ENCODE measurements around the gene CELF4.

The CELF4 gene

GRCh38 chr18:37456395-37456794 is 109.2 kb downstream of the CELF4 start:
- Histone ChIP-seq H3K9me3 (ENCODE audit: control insufficient read depth, low read depth, low read length) (no peaks in the 10 kb centered on the region), H3K36me3 (ENCODE audit: control insufficient read depth, low read depth, low read length) (no peaks in the 10 kb centered on the region), H3K4me3 (ENCODE audit: low read length) (no peak overlapping the region), H3K4me1 (ENCODE audit: control insufficient read depth, low read depth, low read length) (no peaks in the 10 kb centered on the region), H3K27me3 (ENCODE audit: control insufficient read depth, insufficient read depth, low read length) (no peaks in the 10 kb centered on the region), H3K9ac (ENCODE audit: low read length) (no peak overlapping the region), H3K27ac (ENCODE audit: low read length) (no peak overlapping the region)

DNA sequence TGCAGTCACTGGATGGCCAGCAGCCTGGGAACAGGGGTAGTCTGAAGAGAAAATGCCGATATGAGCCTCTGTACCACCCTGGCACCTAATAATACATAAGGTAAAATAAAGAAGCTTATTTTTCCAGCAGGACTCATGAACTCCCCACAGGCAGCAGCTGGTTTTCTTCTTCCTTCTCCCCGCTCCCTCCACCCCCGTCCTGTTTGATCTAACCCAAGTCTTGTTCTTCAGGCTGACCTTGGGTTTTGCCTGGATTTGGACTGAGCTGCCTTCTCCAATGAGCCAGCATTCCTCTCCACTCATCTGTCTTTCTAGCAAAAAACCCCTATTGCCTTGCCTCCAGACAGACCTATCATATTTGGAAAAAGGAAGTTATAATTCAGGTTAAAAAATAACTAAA is 111.8 kb downstream of the CELF4 start:
- H3K9me3 ChIP-seq (ENCODE audit: control insufficient read depth, low read depth, low read length), result no peaks in the 10 kb centered on the region
- no peaks in the 10 kb centered on the region for H3K36me3 ChIP-seq (ENCODE audit: control insufficient read depth, low read depth, low read length)
- H3K27me3 ChIP-seq (ENCODE audit: control insufficient read depth, insufficient read depth, low read length), result no peaks in the 10 kb centered on the region
- H3K4me3 ChIP-seq (ENCODE audit: low read length), result no peak overlapping the region
- H3K9ac ChIP-seq (ENCODE audit: low read length), result no peak overlapping the region
- peaks cover 13% of the 10 kb centered on the region for H3K4me1 ChIP-seq (ENCODE audit: control insufficient read depth, low read depth, low read length)
- no peak overlapping the region for H3K27ac ChIP-seq (ENCODE audit: low read length)

DNA sequence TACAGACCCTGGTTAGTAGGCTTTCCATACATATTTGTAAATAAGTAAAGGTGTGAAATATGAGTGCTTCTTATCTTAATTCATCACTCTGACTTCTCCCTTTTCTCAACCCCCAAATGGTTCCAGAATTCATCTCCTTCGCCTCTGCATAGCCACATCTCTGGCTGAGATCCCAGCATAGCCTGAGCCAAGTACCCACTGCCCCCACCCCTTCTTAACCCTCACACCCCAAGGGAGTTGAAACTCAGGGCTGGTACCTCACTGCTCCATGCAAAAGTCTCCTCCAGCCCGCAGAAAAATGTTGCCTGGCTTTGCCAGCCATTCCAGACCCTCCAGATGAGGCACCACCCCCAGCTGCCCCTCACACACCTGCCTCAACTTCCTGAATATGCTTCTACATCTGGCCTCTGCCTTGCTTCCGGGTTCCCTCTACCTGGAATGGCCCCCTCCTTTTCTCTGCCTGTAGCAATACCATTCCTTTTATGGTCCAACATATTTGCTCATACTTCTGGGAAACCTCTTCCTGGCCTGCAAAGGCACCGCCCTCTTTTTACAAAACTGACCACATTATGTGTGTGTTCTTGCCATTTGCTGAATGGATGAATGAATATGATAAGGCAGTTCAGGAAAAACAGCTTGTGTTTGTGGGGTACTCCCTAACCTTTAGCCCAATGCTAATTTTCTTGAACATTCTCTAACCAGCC is 112.8 kb downstream of the CELF4 start:
- H3K27ac ChIP-seq (ENCODE audit: low read length), result no peak overlapping the region
- no peaks in the 10 kb centered on the region for H3K36me3 ChIP-seq (ENCODE audit: control insufficient read depth, low read depth, low read length)
- no peak overlapping the region for H3K4me3 ChIP-seq (ENCODE audit: low read length)
- H3K9ac ChIP-seq (ENCODE audit: low read length), result no peak overlapping the region
- no peaks in the 10 kb centered on the region for H3K9me3 ChIP-seq (ENCODE audit: control insufficient read depth, low read depth, low read length)
- peaks cover 13% of the 10 kb centered on the region for H3K4me1 ChIP-seq (ENCODE audit: control insufficient read depth, low read depth, low read length)
- H3K27me3 ChIP-seq (ENCODE audit: control insufficient read depth, insufficient read depth, low read length), result no peaks in the 10 kb centered on the region

DNA sequence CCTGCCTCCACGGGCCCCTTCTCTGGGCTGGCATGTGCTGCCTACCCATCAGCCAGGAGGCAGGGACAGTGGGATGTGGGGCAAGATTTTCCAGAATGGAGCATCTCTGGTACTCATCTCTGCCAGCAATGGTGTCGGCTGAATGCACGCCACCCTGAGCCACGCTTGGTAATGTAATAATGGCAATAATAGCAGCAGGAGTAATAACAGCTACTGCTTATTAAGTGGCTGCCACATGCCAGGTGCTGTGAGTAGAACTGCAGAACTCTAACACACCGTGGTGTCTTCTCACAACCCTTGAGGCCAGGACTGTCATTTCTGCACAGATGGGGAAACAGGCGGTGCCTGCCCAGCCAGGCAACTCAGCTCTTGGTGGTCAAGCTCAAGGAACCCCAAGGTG is 113.6 kb downstream of the CELF4 start:
- no peaks in the 10 kb centered on the region for H3K36me3 ChIP-seq (ENCODE audit: control insufficient read depth, low read depth, low read length)
- peaks cover 13% of the 10 kb centered on the region for H3K4me1 ChIP-seq (ENCODE audit: control insufficient read depth, low read depth, low read length)
- no peak overlapping the region for H3K4me3 ChIP-seq (ENCODE audit: low read length)
- H3K27me3 ChIP-seq (ENCODE audit: control insufficient read depth, insufficient read depth, low read length), result no peaks in the 10 kb centered on the region
- H3K9me3 ChIP-seq (ENCODE audit: control insufficient read depth, low read depth, low read length), result no peaks in the 10 kb centered on the region
- H3K9ac ChIP-seq (ENCODE audit: low read length), result no peak overlapping the region
- no peak overlapping the region for H3K27ac ChIP-seq (ENCODE audit: low read length)

DNA sequence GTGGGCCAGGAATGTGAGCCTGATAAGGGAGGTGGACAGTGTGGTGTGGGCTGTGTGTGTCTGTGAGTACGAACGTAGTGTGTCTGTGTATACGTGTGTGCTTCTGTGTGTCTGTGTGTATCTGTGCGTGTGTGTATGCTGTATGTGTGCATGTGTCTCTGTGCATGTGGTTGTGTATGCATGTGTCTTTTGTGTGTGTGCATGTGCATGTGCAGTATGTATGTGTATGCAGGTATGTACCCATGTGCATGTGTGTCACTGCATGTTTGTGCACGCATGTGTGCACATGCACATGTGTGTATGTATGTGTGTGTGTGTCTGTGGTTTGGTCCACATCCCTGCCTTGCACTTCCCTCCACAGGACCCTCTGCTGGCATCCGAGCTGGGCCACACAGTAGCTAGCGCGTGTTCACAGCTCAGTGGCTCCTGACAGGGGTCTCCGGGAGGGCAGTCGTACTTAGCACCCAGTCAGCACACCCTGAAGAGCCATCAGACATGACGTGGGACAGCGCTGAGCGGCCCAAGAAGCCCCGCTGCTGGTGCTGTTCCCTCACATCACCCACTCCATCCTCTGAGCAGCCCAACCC is 114.3 kb downstream of the CELF4 start:
- Histone ChIP-seq H3K27me3 (ENCODE audit: control insufficient read depth, insufficient read depth, low read length) (no peaks in the 10 kb centered on the region), H3K4me3 (ENCODE audit: low read length) (no peak overlapping the region), H3K9ac (ENCODE audit: low read length) (no peak overlapping the region), H3K4me1 (ENCODE audit: control insufficient read depth, low read depth, low read length) (peaks cover 13% of the 10 kb centered on the region), H3K27ac (ENCODE audit: low read length) (no peak overlapping the region), H3K9me3 (ENCODE audit: control insufficient read depth, low read depth, low read length) (no peaks in the 10 kb centered on the region), H3K36me3 (ENCODE audit: control insufficient read depth, low read depth, low read length) (no peaks in the 10 kb centered on the region)

GRCh38 chr18:37450434-37451132 is 115.0 kb downstream of the CELF4 start:
- H3K36me3 ChIP-seq (ENCODE audit: control insufficient read depth, low read depth, low read length), result no peaks in the 10 kb centered on the region
- H3K9ac ChIP-seq (ENCODE audit: low read length), result no peak overlapping the region
- no peak overlapping the region for H3K27ac ChIP-seq (ENCODE audit: low read length)
- no peak overlapping the region for H3K4me3 ChIP-seq (ENCODE audit: low read length)
- H3K9me3 ChIP-seq (ENCODE audit: control insufficient read depth, low read depth, low read length), result no peaks in the 10 kb centered on the region
- H3K27me3 ChIP-seq (ENCODE audit: control insufficient read depth, insufficient read depth, low read length), result no peaks in the 10 kb centered on the region
- peaks cover 13% of the 10 kb centered on the region for H3K4me1 ChIP-seq (ENCODE audit: control insufficient read depth, low read depth, low read length)

GRCh38 chr18:37449618-37450017 is 116.0 kb downstream of the CELF4 start:
- H3K4me1 ChIP-seq (ENCODE audit: control insufficient read depth, low read depth, low read length), result peaks cover 13% of the 10 kb centered on the region
- H3K27ac ChIP-seq (ENCODE audit: low read length), result no peak overlapping the region
- H3K9me3 ChIP-seq (ENCODE audit: control insufficient read depth, low read depth, low read length), result no peaks in the 10 kb centered on the region
- no peak overlapping the region for H3K9ac ChIP-seq (ENCODE audit: low read length)
- H3K36me3 ChIP-seq (ENCODE audit: control insufficient read depth, low read depth, low read length), result no peaks in the 10 kb centered on the region
- H3K27me3 ChIP-seq (ENCODE audit: control insufficient read depth, insufficient read depth, low read length), result no peaks in the 10 kb centered on the region
- H3K4me3 ChIP-seq (ENCODE audit: low read length), result no peak overlapping the region

- H3K4me1 ChIP-seq (ENCODE audit: control insufficient read depth, low read depth, low read length), result peaks cover 13% of the 10 kb centered on the region
- no peak overlapping the region for H3K4me3 ChIP-seq (ENCODE audit: low read length)
- no peak overlapping the region for H3K27ac ChIP-seq (ENCODE audit: low read length)
- H3K9me3 ChIP-seq (ENCODE audit: control insufficient read depth, low read depth, low read length), result no peaks in the 10 kb centered on the region
- no peaks in the 10 kb centered on the region for H3K36me3 ChIP-seq (ENCODE audit: control insufficient read depth, low read depth, low read length)
- no peaks in the 10 kb centered on the region for H3K27me3 ChIP-seq (ENCODE audit: control insufficient read depth, insufficient read depth, low read length)
- H3K9ac ChIP-seq (ENCODE audit: low read length), result no peak overlapping the region
These were observed 116.7 kb downstream of the CELF4 start for GRCh38 chr18:37448946-37449345.

GRCh38 chr18:37447962-37448888 is 117.4 kb downstream of the CELF4 start:
- Histone ChIP-seq H3K9ac (ENCODE audit: low read length) (no peak overlapping the region), H3K27ac (ENCODE audit: low read length) (no peak overlapping the region), H3K27me3 (ENCODE audit: control insufficient read depth, insufficient read depth, low read length) (no peaks in the 10 kb centered on the region), H3K36me3 (ENCODE audit: control insufficient read depth, low read depth, low read length) (no peaks in the 10 kb centered on the region), H3K4me3 (ENCODE audit: low read length) (no peak overlapping the region), H3K4me1 (ENCODE audit: control insufficient read depth, low read depth, low read length) (peaks cover 17% of the 10 kb centered on the region), H3K9me3 (ENCODE audit: control insufficient read depth, low read depth, low read length) (no peaks in the 10 kb centered on the region)

- no peak overlapping the region for H3K27ac ChIP-seq (ENCODE audit: low read length)
- H3K4me1 ChIP-seq (ENCODE audit: control insufficient read depth, low read depth, low read length), result peaks cover 14% of the 10 kb centered on the region
- no peaks in the 10 kb centered on the region for H3K27me3 ChIP-seq (ENCODE audit: control insufficient read depth, insufficient read depth, low read length)
These were observed 119.8 kb downstream of the CELF4 start for GRCh38 chr18:37445836-37446235.

DNA sequence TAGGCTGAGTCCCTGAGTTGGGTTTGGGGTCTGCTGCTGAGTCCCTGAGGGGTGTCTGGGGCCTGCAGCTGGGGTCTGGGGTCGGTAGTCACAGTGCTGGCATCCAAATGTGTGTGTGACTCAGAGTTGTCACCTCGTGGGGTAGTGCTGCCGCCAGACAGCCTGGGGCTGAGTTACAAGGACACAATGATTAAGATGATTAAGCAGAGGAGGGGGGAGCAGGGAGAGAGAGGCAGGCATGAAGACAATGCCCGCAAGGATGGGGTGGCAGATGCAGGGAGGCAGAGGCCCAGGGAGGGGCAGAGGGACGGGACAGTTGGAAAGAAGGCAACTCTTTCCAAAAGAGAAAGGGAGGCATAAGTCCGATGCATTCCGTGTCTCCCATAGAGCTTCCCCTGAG is 120.2 kb downstream of the CELF4 start:
- Histone ChIP-seq H3K9ac (ENCODE audit: low read length) (no peak overlapping the region), H3K4me3 (ENCODE audit: low read length) (no peak overlapping the region), H3K36me3 (ENCODE audit: control insufficient read depth, low read depth, low read length) (no peaks in the 10 kb centered on the region), H3K4me1 (ENCODE audit: control insufficient read depth, low read depth, low read length) (peaks cover 9% of the 10 kb centered on the region), H3K27ac (ENCODE audit: low read length) (no peak overlapping the region), H3K9me3 (ENCODE audit: control insufficient read depth, low read depth, low read length) (no peaks in the 10 kb centered on the region), H3K27me3 (ENCODE audit: control insufficient read depth, insufficient read depth, low read length) (no peaks in the 10 kb centered on the region)

More at GRCh38 chr18:37445836-37446235, 119.8 kb downstream of the CELF4 start:
- H3K36me3 ChIP-seq (ENCODE audit: control insufficient read depth, low read depth, low read length), result no peaks in the 10 kb centered on the region
- H3K4me3 ChIP-seq (ENCODE audit: low read length), result no peak overlapping the region
- H3K9ac ChIP-seq (ENCODE audit: low read length), result no peak overlapping the region
- no peaks in the 10 kb centered on the region for H3K9me3 ChIP-seq (ENCODE audit: control insufficient read depth, low read depth, low read length)

Measured in iPS-18a (cell line).